K562 (cell line): ENCODE results near the gene JPT2. TPM values are rescaled to one million over a fixed set of nuclear protein-coding genes. Genes with fewer than 3 reads are reported as not detected.

Experiments used
- ATAC-seq: fragments of 200-7000 bp; cut with Tn5 transposase; 3 replicates; pipeline ENCODE4 v1.9.1; 2020; ENCODE audit warnings: moderate library complexity
- BruUV-seq: library from RNA; stranded (reverse); fragments of 400-500 nt; replicated peaks from 2 replicates; lab custom pipeline; 2021; lab: Mats Ljungman, UMichigan
- CTCF ChIA-PET: fragments of 300-600 bp; formaldehyde crosslinking; extraction: SDS; loops from one replicate; lab custom pipeline; 2021; ENCODE audit warnings: low intra/inter-chr PET ratio; lab: Yijun Ruan, JAX
- POLR2A ChIA-PET: fragments of 300-600, 350-650 bp; sonication (Branson Sonifier 250); formaldehyde crosslinking; extraction: SDS; loops from one replicate; lab custom pipeline; 2021; ENCODE audit warnings: antibody characterized with exemption, inconsistent platforms; lab: Yijun Ruan, JAX
- DNase-seq, 4 experiments: peaks; one replicate each; pipeline versions ENCODE4 v3.0.0 to v3.0.0-alpha.2; 2011 to 2018; ENCODE audit warnings: low spot score in 3 of 4, mixed read lengths in 3 of 4; ENCODE audit errors: extremely low read depth in 1 of 4
- FAIRE-seq: peaks from 2 replicates; lab custom pipeline; 2011; peaks lifted over from hg19 to GRCh38; lab: Jason Lieb, UNC
- H2AFZ ChIP-seq: 2 replicates; pipeline ENCODE4 v1.6.0; 2011; ENCODE audit warnings: low read depth, low read length, control low read depth, inconsistent platforms
- H3K27ac ChIP-seq: fragments of 200-600 bp; 3 replicates; pipeline ENCODE4 v1.8.0; 2011; ENCODE audit warnings: low read depth, mild to moderate bottlenecking, control low read depth, inconsistent platforms, low read length, moderate library complexity, mixed read lengths; ENCODE audit errors: extremely low read depth
- H3K27me3 ChIP-seq, 2 experiments: fragments of 300-600 bp in 1 of 2; 2 replicates in 1 of 2; 3 replicates in 1 of 2; pipeline versions ENCODE4 v1.6.0 to v1.8.0; 2011; ENCODE audit warnings: inconsistent platforms in 2 of 2, low read length in 2 of 2, mild to moderate bottlenecking in 1 of 2, mixed read lengths in 1 of 2, moderate library complexity in 1 of 2; ENCODE audit not compliant: control insufficient read depth in 2 of 2, insufficient read depth in 2 of 2
- H3K36me3 ChIP-seq: fragments of 300-600 bp; 3 replicates; pipeline ENCODE4 v1.8.0; 2011; ENCODE audit warnings: mild to moderate bottlenecking, low read length, inconsistent platforms; ENCODE audit not compliant: control insufficient read depth, insufficient read depth
- H3K4me1 ChIP-seq, 2 experiments: fragments of 200-600 bp in 1 of 2; replicated peaks in 1 of 2; 2 replicates in 1 of 2; 3 replicates in 1 of 2; pipeline versions ENCODE4 v1.5.1 to v1.8.0; 2011; ENCODE audit warnings: inconsistent platforms in 2 of 2, low read length in 2 of 2, mild to moderate bottlenecking in 1 of 2, mixed read lengths in 1 of 2, moderate library complexity in 1 of 2; ENCODE audit not compliant: control insufficient read depth in 2 of 2, insufficient read depth in 2 of 2
- H3K4me2 ChIP-seq: 2 replicates; pipeline ENCODE4 v1.6.1; 2011; ENCODE audit warnings: low read length, control low read depth, inconsistent platforms, mixed read lengths; ENCODE audit not compliant: insufficient read depth
- H3K4me3 ChIP-seq: fragments of 200-600 bp; sonication (generic), shearing (Covaris generic); 2 replicates; pipeline ENCODE4 v1.5.1; 2016; ENCODE audit warnings: control low read depth, inconsistent platforms
- H3K79me2 ChIP-seq: fragments of 200-600 bp; 3 replicates; pipeline ENCODE4 v1.8.0; 2011; ENCODE audit warnings: low read length, inconsistent platforms; ENCODE audit not compliant: control insufficient read depth, insufficient read depth
- H3K9ac ChIP-seq, 2 experiments: 2 replicates each; pipeline versions ENCODE4 v1.6.0 to v1.6.1; 2011; ENCODE audit warnings: low read depth in 2 of 2, low read length in 2 of 2, control low read depth in 1 of 2, inconsistent platforms in 1 of 2, mild to moderate bottlenecking in 1 of 2, mixed read lengths in 1 of 2; ENCODE audit not compliant: insufficient read depth in 1 of 2
- H3K9me1 ChIP-seq: one replicate; pipeline ENCODE4 v1.6.0; 2011; ENCODE audit warnings: inconsistent platforms, mild to moderate bottlenecking, low read length, moderate library complexity; ENCODE audit not compliant: control insufficient read depth, insufficient read depth
- H3K9me3 ChIP-seq: replicated peaks from 2 replicates; pipeline ENCODE4 v1.5.1; 2011; ENCODE audit warnings: low read depth, low read length, inconsistent platforms; ENCODE audit not compliant: control insufficient read depth, insufficient read depth
- H4K20me1 ChIP-seq: replicated peaks from 2 replicates; pipeline ENCODE4 v1.6.1; 2011; ENCODE audit warnings: low read length, inconsistent platforms, mixed read lengths; ENCODE audit not compliant: control insufficient read depth, insufficient read depth
- ESRRB ChIP-seq: fragments of 250-450 bp; sonication (Bioruptor Pico); IDR thresholded peaks from 2 replicates; pipeline ENCODE4 v1.5.0; 2020; ENCODE audit warnings: mild to moderate bottlenecking, moderate library complexity, borderline replicate concordance
- FOXM1 ChIP-seq, 2 experiments: fragments of 450-650 bp in 1 of 2; sonication (generic) in 1 of 2; formaldehyde crosslinking in 1 of 2; IDR thresholded peaks; 2 replicates each; pipeline versions ENCODE4 v1.6.1 to v1.9.0; 2017 to 2022; ENCODE audit warnings: low read depth in 2 of 2, mild to moderate bottlenecking in 2 of 2, missing genetic modification reagents in 1 of 2, moderate library complexity in 1 of 2
- GATAD2A ChIP-seq: fragments of 450-650 bp; IDR thresholded peaks from 2 replicates; pipeline ENCODE4 v1.6.1; 2017
- NFYB ChIP-seq: IDR thresholded peaks from 2 replicates; pipeline ENCODE4 v1.6.1; 2011; ENCODE audit warnings: mild to moderate bottlenecking, moderate library complexity; ENCODE audit not compliant: insufficient read length; ENCODE audit errors: extremely low read depth
- PTTG1 ChIP-seq: fragments of 450-650 bp; IDR thresholded peaks from 2 replicates; pipeline ENCODE4 v1.6.1; 2016; ENCODE audit warnings: low read depth, mild to moderate bottlenecking, missing genetic modification characterization, missing compliant biosample characterization
- RBM25 ChIP-seq: fragments of 200-400 bp; formaldehyde crosslinking; IDR thresholded peaks from 2 replicates; pipeline ENCODE4 v1.6.1; 2018; ENCODE audit warnings: low read length, low read depth, moderate library complexity; ENCODE audit not compliant: severe bottlenecking
- SAFB2 ChIP-seq: fragments of 200-400 bp; formaldehyde crosslinking; IDR thresholded peaks from 2 replicates; pipeline ENCODE4 v1.6.1; 2018; ENCODE audit warnings: borderline replicate concordance, low read length, low read depth, moderate library complexity; ENCODE audit not compliant: severe bottlenecking
- SMAD1 ChIP-seq: fragments of 150-350 bp; IDR thresholded peaks from 2 replicates; pipeline ENCODE4 v1.6.1; 2014; ENCODE audit warnings: low read length, low read depth; ENCODE audit not compliant: partially characterized antibody
- SMARCA4 ChIP-seq: fragments of 450-650 bp; IDR thresholded peaks from 2 replicates; pipeline ENCODE4 v1.6.1; 2016
- THRA ChIP-seq: fragments of 450-650 bp; IDR thresholded peaks from 2 replicates; pipeline ENCODE4 v1.6.1; 2017; ENCODE audit warnings: mild to moderate bottlenecking, moderate library complexity
- TSHZ1 ChIP-seq: fragments of 250-450 bp; sonication (Bioruptor Pico); IDR thresholded peaks from 2 replicates; pipeline ENCODE4 v1.4.0; 2020; ENCODE audit warnings: mild to moderate bottlenecking, moderate library complexity
- ZNF232 ChIP-seq: sonication (generic); formaldehyde crosslinking; IDR thresholded peaks from 2 replicates; pipeline ENCODE4 v1.8.0; 2022; ENCODE audit warnings: mild to moderate bottlenecking, missing genetic modification reagents
- ZNF24 ChIP-seq: fragments of 450-650 bp; IDR thresholded peaks from 2 replicates; pipeline ENCODE4 v1.6.1; 2016
- ZNF445 ChIP-seq: fragments of 250-450 bp; sonication (Bioruptor Pico); IDR thresholded peaks from 2 replicates; pipeline ENCODE4 v1.4.0; 2020; ENCODE audit warnings: low read depth, mild to moderate bottlenecking, moderate library complexity
- ZNF696 ChIP-seq: fragments of 250-450 bp; sonication (Bioruptor Pico); conservative IDR thresholded peaks from 2 replicates; pipeline ENCODE4 v1.4.0; 2020; ENCODE audit warnings: mild to moderate bottlenecking, moderate library complexity
- WGBS: fragments of 100-300 bp; shearing (Covaris generic); methylation state at CpG from one replicate; pipeline ENCODE4 v1.1.6; 2016; ENCODE audit warnings: low coverage, mixed read lengths; ENCODE audit not compliant: insufficient coverage; ENCODE audit errors: missing lambda C conversion rate; 5-methylcytosine and 5-hydroxymethylcytosine counted together
- in situ Hi-C: fragments of 300-500 bp; cut with MboI; formaldehyde crosslinking; loops from 4 replicates; pipeline ENCODE4 v1.15.0; 2018; ENCODE audit warnings: inconsistent platforms, mixed read lengths
- intact Hi-C: fragments of 100-400 bp; cut with micrococcal nuclease; formaldehyde crosslinking; loops from 2 replicates; pipeline ENCODE4 v1.14.2; 2022
- polyA plus RNA-seq, 8 experiments: library from polyadenylated mRNA; depleted of rRNA in 4 of 8; stranded (reverse) in 5 of 8; unstranded in 3 of 8; fragments of >200 nt; fragmentation: Nextera tagmentation in 2 of 8; fragmentation: Illumina TruSeq in 1 of 8; extraction: Ambion mirVana in 2 of 8; extraction: Trizol in 1 of 8; gene quantifications; 2 replicates each; pipeline versions ENCODE4 v1.2.1 to v1.2.3, GENCODE V29; 2011 to 2014; ENCODE audit warnings: inconsistent platforms in 1 of 8, missing spikeins in 1 of 8
- total RNA-seq, 7 experiments: library from RNA; depleted of rRNA in 6 of 7; stranded (reverse); fragments of >200 nt in 6 of 7; fragmentation: Illumina TruSeq in 2 of 7; extraction: Trizol in 2 of 7; gene quantifications; 2 replicates each; pipeline versions ENCODE4 v1.2.1 to v1.2.3, GENCODE V29; 2011 to 2021; ENCODE audit warnings: low replicate concordance in 1 of 7

The JPT2 gene
- total and polyA plus RNA-seq, 9 of the 15 experiments (the other 6 are each of a cell fraction or from before 2014, with no cell fraction given), result 25.5 to 133 (median 106) TPM

- no peak for TF ChIP-seq TSHZ1 (CRISPR knock-in tag)
- TF ChIP-seq, all 486 proteins: peak for 0
Measured at GRCh38 chr16:1665829-1666228, 12.2 kb upstream of the JPT2 start (continued).

- BruUV-seq, result no TSS peak
- Histone ChIP-seq H3K4me3 (no peak overlapping the region), H3K36me3 (peaks cover 92% of the 10 kb centered on the region), H3K27me3 (no peaks in the 10 kb centered on the region), H3K79me2 (no peaks in the 10 kb centered on the region), H2AFZ (no peak overlapping the region), H3K9ac (no peak overlapping the region), H3K4me1 (no peaks in the 10 kb centered on the region), H4K20me1 (no peaks in the 10 kb centered on the region), H3K9me3 (no peaks in the 10 kb centered on the region), H3K9me1 (no peaks in the 10 kb centered on the region), H3K27ac (no peak overlapping the region), H3K4me2 (no peak overlapping the region)
- WGBS, result 92% methylated on average over 12 of the region's 13 CpGs
- FAIRE-seq (no peak), ATAC-seq (no peak), DNase-seq (no peak)
- in situ Hi-C loops (no loop called here), intact Hi-C loops (no loop called here)
- ChIA-PET CTCF (no interaction called here), POLR2A (interaction anchor here (0.7 to 3.6 kb wide), 3 partner anchors 8 to 11 kb away, joined by 4 to 18 read pairs (median 4); partner anchors contain the start of gene JPT2)
- TF ChIP-seq RBM25, result no peak
- no peak for TF ChIP-seq SAFB2
- TF ChIP-seq ESRRB, result no peak
- TF ChIP-seq FOXM1 (IDR thresholded peaks at IDR 0.05; ENCODE audit: low read depth), result no peak
- no peak for TF ChIP-seq FOXM1 (CRISPR knock-in tag; IDR thresholded peaks at IDR 0.05; ENCODE audit: low read depth)
- no peak for TF ChIP-seq ZNF24
- TF ChIP-seq ZNF232 (CRISPR knock-in tag), result no peak
- no peak for TF ChIP-seq SMARCA4
- no peak for TF ChIP-seq NFYB
- TF ChIP-seq GATAD2A, result no peak
- no peak for TF ChIP-seq SMAD1
- TF ChIP-seq THRA, result no peak
- no peak for TF ChIP-seq ZNF696 (CRISPR knock-in tag)
- no peak for TF ChIP-seq PTTG1 (tag)
- no peak for TF ChIP-seq ZNF445 (CRISPR knock-in tag)
Measured at GRCh38 chr16:1666316-1666715, 11.8 kb upstream of the JPT2 start.
